NOMO-1 treated with DMSO at 0.1 percent for 48 hours (cell line): ENCODE results near the gene RPL9.
"Not testable (repeated sequence)": the region's sequence is repeated elsewhere in the genome, so short reads cannot be mapped to it uniquely, and the experiment has no call there.

ENCODE experiments used
- DNase-seq: peaks from one replicate; lab custom pipeline; 2025; ENCODE audit not compliant: unreplicated experiment; lab: John Stamatoyannopoulos, UW

Gene RPL9

GRCh38 chr4:39467464-39467863, 8.7 kb upstream of the RPL9 start:
- DNase-seq: no peak

DNA sequence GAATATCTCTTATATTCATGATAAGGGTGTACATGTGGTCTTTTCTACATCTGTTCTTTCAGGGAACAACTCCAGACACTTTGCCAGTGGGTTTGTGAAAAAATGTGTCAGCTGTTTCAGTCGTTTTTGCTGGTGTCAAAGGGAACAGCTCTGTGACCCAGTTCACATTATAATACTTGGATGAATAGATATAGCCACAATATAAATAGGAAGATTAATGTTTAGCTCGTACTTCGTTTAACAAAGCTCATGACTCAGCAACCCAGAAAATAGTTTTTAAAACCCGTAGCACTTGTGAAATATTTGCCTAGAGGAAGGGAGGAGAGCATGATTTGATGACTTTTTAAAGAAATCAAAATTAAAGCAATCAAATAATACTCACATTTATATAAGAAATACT, 8.0 kb upstream of the RPL9 start:
- DNase-seq: no peak

DNA sequence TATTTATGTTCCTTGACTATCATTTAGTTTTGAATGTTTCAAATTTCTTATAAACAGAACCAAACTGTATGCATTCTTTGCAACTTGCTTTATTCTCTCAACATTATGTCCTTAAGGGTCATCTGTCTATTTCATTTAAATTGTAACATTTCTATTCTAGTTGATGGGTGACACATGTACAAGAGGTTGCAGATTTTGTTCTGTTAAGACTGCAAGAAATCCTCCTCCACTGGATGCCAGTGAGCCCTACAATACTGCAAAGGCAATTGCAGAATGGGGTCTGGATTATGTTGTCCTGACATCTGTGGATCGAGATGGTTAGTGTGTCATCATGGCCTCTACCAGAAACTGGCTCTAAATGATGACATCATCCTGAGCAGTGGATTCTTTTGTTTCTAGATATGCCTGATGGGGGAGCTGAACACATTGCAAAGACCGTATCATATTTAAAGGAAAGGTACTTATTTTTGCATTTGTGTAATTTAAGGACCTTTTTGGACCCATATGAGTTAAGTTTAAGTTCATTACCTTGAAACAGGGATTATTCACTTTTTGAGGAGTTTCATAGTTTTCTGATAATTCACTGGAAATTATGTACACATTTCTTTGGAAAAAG, 6.3 kb upstream of the RPL9 start:
- peak; percentile 40 for DNase-seq

- DNase-seq: not testable (repeated sequence)
Observed at GRCh38 chr4:39458161-39458504, 589 bp downstream of the RPL9 start.

GRCh38 chr4:39456946-39457763, 1.6 kb downstream of the RPL9 start:
- DNase-seq: peak; percentile 24

GRCh38 chr4:39455486-39455885, 3.2 kb downstream of the RPL9 start:
- no peak for DNase-seq

GRCh38 chr4:39453738-39454137, 5.0 kb downstream of the RPL9 start:
- no peak for DNase-seq

- DNase-seq: no peak
Observed at GRCh38 chr4:39452860-39453587, 5.7 kb downstream of the RPL9 start.

DNA sequence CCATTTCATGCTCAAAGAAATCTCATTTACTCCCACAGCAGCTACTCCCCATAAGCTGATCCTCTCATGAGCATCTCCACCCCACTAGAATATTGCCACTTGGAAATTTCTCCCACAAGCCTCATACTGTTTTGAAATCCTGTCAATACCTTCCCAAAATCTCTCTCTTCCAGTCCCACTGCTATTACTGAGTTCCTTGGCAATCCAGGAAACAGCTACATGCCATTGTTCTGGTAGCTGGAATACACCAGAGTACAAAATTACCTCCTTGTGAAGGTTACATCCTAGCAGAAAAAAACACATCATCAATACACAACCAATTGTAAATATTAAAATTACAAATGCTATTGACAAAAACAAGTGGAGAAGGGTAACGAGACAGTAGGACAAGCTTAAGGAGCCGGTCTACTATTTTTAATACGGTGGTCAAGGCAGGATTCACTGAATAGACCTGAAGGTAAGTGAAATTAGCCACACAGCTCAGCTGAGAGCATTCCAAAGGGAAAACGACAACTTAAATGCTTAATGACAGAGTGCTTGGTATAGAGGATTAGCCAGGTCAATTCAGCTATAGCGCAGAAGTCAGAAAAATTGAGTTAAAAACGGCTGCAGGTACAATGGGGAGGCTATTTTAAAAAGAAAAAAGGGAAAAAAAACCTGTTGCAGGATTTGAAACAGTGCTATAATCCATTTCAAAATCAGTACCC, 6.4 kb downstream of the RPL9 start:
- no peak for DNase-seq

GRCh38 chr4:39451423-39452023, 7.2 kb downstream of the RPL9 start:
- no peak for DNase-seq

GRCh38 chr4:39450618-39451017, 8.1 kb downstream of the RPL9 start:
- no peak for DNase-seq

- DNase-seq: no peak
Observed at GRCh38 chr4:39446842-39447573, 11.7 kb downstream of the RPL9 start.

DNA sequence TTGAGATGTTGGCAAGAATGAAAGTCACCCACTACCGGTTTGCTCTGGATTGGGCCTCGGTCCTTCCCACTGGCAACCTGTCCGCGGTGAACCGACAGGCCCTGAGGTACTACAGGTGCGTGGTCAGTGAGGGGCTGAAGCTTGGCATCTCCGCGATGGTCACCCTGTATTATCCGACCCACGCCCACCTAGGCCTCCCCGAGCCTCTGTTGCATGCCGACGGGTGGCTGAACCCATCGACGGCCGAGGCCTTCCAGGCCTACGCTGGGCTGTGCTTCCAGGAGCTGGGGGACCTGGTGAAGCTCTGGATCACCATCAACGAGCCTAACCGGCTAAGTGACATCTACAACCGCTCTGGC, 12.3 kb downstream of the RPL9 start:
- no peak for DNase-seq

- no peak for DNase-seq
Observed at GRCh38 chr4:39442998-39443397, 15.7 kb downstream of the RPL9 start.

GRCh38 chr4:39441593-39441992, 17.1 kb downstream of the RPL9 start:
- DNase-seq: no peak

DNA sequence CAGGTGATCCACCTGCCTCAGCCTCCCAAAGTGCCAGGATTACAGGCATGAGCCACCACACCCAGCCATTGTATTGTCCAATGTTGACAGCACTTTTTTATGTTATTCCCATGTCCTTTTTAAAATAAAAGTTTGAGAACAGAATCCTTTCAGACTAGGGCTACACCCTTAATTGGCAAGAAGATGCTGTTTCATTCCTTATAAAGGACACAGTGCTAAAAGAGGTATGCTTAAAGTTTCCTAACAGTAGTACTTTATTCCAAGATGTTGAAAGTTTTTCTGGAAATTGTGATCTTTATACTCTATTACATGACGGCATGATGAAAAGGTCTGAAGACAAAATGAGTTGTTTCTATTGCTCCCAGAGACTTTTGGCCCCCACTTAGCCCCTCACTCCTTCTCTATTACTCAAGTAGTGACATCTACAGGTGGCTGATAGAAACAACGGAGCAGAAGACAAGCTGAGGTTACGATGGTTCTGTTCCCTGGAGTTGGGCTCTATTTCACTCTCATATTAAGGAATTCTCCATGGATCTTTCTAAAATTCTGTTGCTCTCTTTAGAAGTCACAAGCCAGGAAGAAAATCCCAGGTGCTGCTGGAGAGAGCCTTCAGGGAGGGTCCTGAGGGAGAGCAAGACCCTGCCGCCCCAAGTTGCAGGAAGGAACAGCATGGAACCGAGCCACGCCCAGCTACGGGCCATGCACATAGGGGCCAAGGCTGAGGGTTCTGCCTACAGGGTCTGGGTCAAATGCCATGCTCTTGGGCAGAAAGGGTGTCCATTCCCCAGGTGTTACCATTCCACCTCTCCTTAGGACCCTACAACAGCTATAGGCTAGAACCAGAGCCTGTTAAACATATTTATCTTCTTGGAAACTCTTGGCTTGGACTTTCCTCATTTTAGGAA, 22.8 kb downstream of the RPL9 start:
- DNase-seq: no peak

GRCh38 chr4:39433878-39434492, 24.7 kb downstream of the RPL9 start:
- no peak for DNase-seq

GRCh38 chr4:39429476-39430334, 29.0 kb downstream of the RPL9 start:
- no peak for DNase-seq
